HCT116 (cell line): ENCODE results near the gene NSUN2.

ENCODE experiments used
- CEBPB ChIP-seq: IDR thresholded peaks from 2 replicates; pipeline ENCODE4 v1.6.1; 2012; ENCODE audit warnings: low read depth
- CTCF ChIP-seq, 3 experiments: fragments of 200-600 bp in 1 of 3; sonication (generic) in 1 of 3; IDR thresholded peaks in 2 of 3; conservative IDR thresholded peaks in 1 of 3; 2 replicates each; pipeline ENCODE4 v1.5.1; 2012 to 2017; ENCODE audit warnings: low read depth in 2 of 3, low read length in 2 of 3, antibody characterized with exemption in 1 of 3, borderline replicate concordance in 1 of 3, control low read depth in 1 of 3, mild to moderate bottlenecking in 1 of 3, mixed read lengths in 1 of 3, mixed run types in 1 of 3, moderate library complexity in 1 of 3; ENCODE audit not compliant: insufficient read depth in 1 of 3
- EZH2 ChIP-seq: fragments of 200-600 bp; sonication (generic); IDR thresholded peaks from 2 replicates; pipeline ENCODE4 v1.6.1; 2017; ENCODE audit warnings: antibody characterized with exemption, mixed run types
- EZH2phosphoT487 ChIP-seq: fragments of 200-600 bp; IDR thresholded peaks from 2 replicates; pipeline ENCODE4 v1.6.1; 2018; ENCODE audit warnings: antibody characterized with exemption, borderline replicate concordance
- FOSL1 ChIP-seq: IDR thresholded peaks from 2 replicates; pipeline ENCODE4 v1.6.1; 2012; ENCODE audit warnings: low read depth
- POLR2A ChIP-seq: IDR thresholded peaks from 2 replicates; pipeline ENCODE4 v1.7.0; 2011; ENCODE audit warnings: borderline replicate concordance; ENCODE audit not compliant: insufficient read depth, insufficient read length; ENCODE audit errors: extremely low read depth
- POLR2AphosphoS5 ChIP-seq: IDR thresholded peaks from 2 replicates; pipeline ENCODE4 v1.6.1; 2011; ENCODE audit warnings: mild to moderate bottlenecking, low read depth, low read length, moderate library complexity
- RAD21 ChIP-seq: IDR thresholded peaks from 2 replicates; pipeline ENCODE4 v1.6.1; 2012; ENCODE audit warnings: low read depth, mild to moderate bottlenecking
- SP1 ChIP-seq: IDR thresholded peaks from 2 replicates; pipeline ENCODE4 v1.6.1; 2012; ENCODE audit warnings: low read depth
- YY1 ChIP-seq: IDR thresholded peaks from 2 replicates; pipeline ENCODE4 v1.6.1; 2011; ENCODE audit warnings: low read length, low read depth, moderate library complexity, mild to moderate bottlenecking; ENCODE audit not compliant: insufficient replicate concordance; ENCODE audit errors: extremely low read depth
- ZBTB33 ChIP-seq: IDR thresholded peaks from 2 replicates; pipeline ENCODE4 v1.6.1; 2011; ENCODE audit warnings: mild to moderate bottlenecking, low read length, moderate library complexity; ENCODE audit not compliant: insufficient replicate concordance; ENCODE audit errors: extremely low read depth
- ZNF274 ChIP-seq: fragments of 200-500 bp; sonication (Bioruptor generic); IDR thresholded peaks from 2 replicates; pipeline ENCODE4 v1.6.1; 2014; ENCODE audit warnings: mild to moderate bottlenecking, low read depth, low read length, inconsistent platforms
- TF ChIP-seq, protein P1 (sequence below): IDR thresholded peaks from 2 replicates; pipeline ENCODE4 v1.6.1; 2012

DNA sequence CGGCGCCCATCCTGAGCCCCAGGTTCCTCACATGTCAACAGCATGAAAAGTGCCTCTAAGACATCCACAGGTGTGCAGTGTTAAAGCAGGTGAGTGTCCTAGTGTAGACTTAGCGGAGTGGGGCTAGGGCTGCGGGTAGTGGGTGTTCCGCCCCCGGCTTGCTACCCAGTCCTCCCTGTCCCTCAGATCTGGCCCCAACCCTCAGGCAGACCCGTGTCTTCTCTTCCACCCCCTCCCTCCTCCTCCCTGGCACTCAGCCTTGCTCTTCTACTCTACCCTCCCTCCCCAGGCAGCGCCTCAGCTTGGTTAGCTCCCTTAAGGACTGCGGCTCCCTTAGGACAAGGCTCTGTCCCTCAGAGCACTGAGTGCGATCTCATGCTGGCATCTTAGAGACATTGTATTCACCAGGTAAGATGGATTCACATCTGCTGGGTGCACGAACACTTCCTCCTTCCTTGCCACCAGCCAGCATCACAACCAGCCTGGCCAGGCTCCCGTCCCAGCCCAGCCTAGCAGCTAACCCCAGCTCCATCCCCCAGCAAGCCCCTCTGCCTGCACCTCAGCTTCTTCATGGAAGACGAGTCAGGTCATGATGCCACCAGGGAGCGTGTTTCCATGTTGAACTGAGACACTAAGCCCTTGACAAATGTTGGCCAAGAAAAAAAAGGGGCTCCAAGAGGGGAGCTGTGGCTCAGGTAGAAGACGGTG is 46.8 kb downstream of the NSUN2 start:
- no peak for TF ChIP-seq CTCF (IDR thresholded peaks at IDR 0.05 in 2 of 3, conservative IDR thresholded peaks at IDR 0.05 in 1 of 3; ENCODE audit: borderline replicate concordance in 1 of 3, insufficient read depth in 1 of 3, low read depth in 2 of 3, low read length in 2 of 3)
- no peak for TF ChIP-seq EZH2
- TF ChIP-seq CEBPB: no peak
- TF ChIP-seq ZNF274: no peak
- no peak for TF ChIP-seq FOSL1
- no peak for TF ChIP-seq POLR2A
- TF ChIP-seq POLR2AphosphoS5: no peak
- TF ChIP-seq YY1: no peak
- TF ChIP-seq, protein P1, sequence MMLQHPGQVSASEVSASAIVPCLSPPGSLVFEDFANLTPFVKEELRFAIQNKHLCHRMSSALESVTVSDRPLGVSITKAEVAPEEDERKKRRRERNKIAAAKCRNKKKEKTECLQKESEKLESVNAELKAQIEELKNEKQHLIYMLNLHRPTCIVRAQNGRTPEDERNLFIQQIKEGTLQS: no peak
- no peak for TF ChIP-seq RAD21
- no peak for TF ChIP-seq SP1
- no peak for TF ChIP-seq ZBTB33
- TF ChIP-seq EZH2phosphoT487: no peak
